Adipocyte (in vitro differentiated cells): Measurements from ENCODE around the gene QKI.
"Not testable (repeated sequence)": the region's sequence is repeated elsewhere in the genome, so short reads cannot be mapped to it uniquely, and the experiment has no call there.

Experiments used
- DNase-seq: peaks from one replicate; pipeline ENCODE4 v3.0.0-alpha.2; 2015; ENCODE audit warnings: low read depth
- H3K27me3 ChIP-seq: replicated peaks from 2 replicates; pipeline ENCODE4 v1.7.0; 2013; ENCODE audit warnings: mild to moderate bottlenecking, low read length, moderate library complexity; ENCODE audit not compliant: control insufficient read depth, insufficient read depth
- H3K36me3 ChIP-seq: 2 replicates; pipeline ENCODE4 v1.7.0; 2013; ENCODE audit warnings: low read length, mild to moderate bottlenecking, moderate library complexity; ENCODE audit not compliant: control insufficient read depth, insufficient read depth, severe bottlenecking
- H3K4me1 ChIP-seq: 2 replicates; pipeline ENCODE4 v1.7.0; 2013; ENCODE audit warnings: mild to moderate bottlenecking, low read length, moderate library complexity; ENCODE audit not compliant: control insufficient read depth, insufficient read depth
- H3K4me3 ChIP-seq: 2 replicates; pipeline ENCODE4 v1.7.0; 2013; ENCODE audit warnings: mild to moderate bottlenecking, low read length, moderate library complexity
- H3K9ac ChIP-seq: 2 replicates; pipeline ENCODE4 v1.7.0; 2013; ENCODE audit warnings: mild to moderate bottlenecking, low read length, moderate library complexity
- H3K9me3 ChIP-seq: 2 replicates; pipeline ENCODE4 v1.7.0; 2013; ENCODE audit warnings: mild to moderate bottlenecking, low read length, moderate library complexity; ENCODE audit not compliant: control insufficient read depth

The QKI gene

DNA sequence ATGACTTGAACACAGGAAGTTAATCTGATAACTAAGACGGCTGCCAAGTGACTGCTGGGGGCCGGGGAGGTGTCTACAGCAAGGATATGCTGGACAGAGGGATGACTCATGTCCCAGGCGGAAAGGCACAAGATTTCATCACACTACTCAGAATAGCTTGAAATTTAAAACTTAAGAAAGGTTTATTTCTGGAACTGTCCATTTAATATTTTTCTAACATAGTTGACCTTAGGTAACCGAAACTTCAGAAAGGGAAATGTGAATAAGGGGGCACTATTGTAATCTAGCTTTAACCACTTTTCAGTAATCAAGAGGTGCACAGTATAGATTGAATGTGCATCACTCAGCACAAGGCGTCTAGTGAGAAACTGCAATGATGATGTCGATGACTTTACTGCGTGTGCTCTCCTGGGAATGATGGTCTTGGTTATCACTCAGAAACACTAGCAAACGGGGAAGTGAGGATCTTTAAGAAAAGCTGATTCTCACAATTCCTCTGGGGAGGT, 171.5 kb downstream of the QKI start:
- Histone ChIP-seq H3K4me3 (peak overlapping the region; percentile 66), H3K9ac (peak overlapping the region; percentile 65), H3K36me3 (no peaks in the 10 kb centered on the region), H3K4me1 (peaks cover 18% of the 10 kb centered on the region), H3K9me3 (no peaks in the 10 kb centered on the region), H3K27me3 (no peaks in the 10 kb centered on the region)
- peak; percentile 85 for DNase-seq

DNA sequence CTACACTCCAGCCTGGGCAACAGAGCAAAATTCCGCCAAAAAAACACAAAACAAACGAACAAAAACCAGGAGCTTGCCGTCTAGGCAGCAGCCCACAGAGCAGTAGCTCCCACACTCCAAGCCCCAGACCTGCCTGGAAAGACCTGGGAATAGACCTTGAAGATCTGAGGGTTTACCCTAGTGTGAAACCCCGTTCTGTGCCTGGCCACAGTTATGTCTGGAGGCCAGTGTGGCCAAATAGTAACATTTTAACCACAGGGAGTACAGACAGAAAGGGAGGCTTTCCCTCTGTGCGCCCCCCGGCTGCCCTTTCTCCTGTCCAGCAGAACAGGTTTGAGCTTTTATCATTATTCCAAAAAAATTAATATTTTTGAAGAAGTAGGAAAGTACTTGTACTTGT, 172.4 kb downstream of the QKI start:
- Histone ChIP-seq H3K9me3 (no peaks in the 10 kb centered on the region), H3K36me3 (no peaks in the 10 kb centered on the region), H3K4me3 (no peak overlapping the region), H3K9ac (no peak overlapping the region), H3K4me1 (peaks cover 18% of the 10 kb centered on the region), H3K27me3 (no peaks in the 10 kb centered on the region)
- DNase-seq, result no peak

DNA sequence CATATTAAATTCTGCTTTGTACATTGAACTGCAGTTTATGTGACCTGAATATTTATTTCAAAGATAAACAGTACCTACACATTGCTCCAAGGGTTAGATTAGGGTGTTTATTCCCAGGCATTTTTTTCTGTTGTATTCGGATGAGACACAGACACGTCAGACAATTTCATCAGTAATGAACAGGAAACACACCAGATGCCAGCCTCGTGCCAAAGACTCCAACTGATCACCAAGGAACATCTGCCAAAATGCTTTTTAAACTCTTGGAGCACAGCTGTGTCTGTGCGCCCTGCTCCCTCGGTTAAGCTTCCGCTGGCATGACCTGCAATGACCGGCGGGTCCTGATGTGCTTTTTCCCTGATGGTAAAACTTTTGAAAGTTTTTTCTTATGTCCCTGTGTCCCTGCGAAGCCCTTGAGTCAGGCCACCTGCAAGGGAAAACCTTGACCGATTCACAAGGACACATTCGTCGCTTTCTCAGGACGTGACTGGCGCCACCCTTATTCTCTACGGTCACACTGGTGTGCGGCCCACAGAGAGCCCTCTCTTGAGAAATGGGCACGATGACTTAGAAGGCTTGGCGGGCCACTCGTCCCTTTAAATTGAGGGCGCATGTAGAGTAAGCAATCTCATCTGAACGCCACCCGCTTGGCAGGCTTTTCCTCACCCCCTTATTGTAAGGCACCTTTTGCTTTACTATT, 173.9 kb downstream of the QKI start:
- no peak for DNase-seq
- no peaks in the 10 kb centered on the region for H3K36me3 ChIP-seq
- H3K4me1 ChIP-seq, result peaks cover 18% of the 10 kb centered on the region
- H3K9ac ChIP-seq, result no peak overlapping the region
- peaks cover 11% of the 10 kb centered on the region for H3K9me3 ChIP-seq
- H3K27me3 ChIP-seq, result no peaks in the 10 kb centered on the region
- H3K4me3 ChIP-seq, result no peak overlapping the region

DNA sequence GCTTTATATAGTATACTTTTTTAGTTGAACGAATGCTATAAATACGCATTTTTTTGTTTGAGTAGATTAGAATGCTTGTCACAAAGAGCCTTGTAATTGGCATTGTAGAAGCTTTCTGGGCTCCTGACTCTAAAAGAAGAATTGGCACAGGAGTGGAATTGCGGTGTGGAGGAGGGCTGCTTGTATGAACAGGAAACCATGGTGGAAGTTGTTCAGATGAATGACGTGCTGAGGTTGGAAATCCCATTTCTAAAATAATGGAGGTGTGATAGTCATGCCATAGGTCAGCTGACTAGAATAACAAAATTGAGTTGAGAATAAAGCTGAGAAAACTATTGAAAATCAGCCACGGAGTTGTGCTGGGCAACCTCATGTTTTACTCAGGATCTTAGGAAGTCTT, 174.9 kb downstream of the QKI start:
- Histone ChIP-seq H3K9ac (no peak overlapping the region), H3K36me3 (no peaks in the 10 kb centered on the region), H3K27me3 (no peaks in the 10 kb centered on the region), H3K4me3 (no peak overlapping the region), H3K4me1 (peaks cover 18% of the 10 kb centered on the region), H3K9me3 (peaks cover 11% of the 10 kb centered on the region)
- DNase-seq, result no peak

DNA sequence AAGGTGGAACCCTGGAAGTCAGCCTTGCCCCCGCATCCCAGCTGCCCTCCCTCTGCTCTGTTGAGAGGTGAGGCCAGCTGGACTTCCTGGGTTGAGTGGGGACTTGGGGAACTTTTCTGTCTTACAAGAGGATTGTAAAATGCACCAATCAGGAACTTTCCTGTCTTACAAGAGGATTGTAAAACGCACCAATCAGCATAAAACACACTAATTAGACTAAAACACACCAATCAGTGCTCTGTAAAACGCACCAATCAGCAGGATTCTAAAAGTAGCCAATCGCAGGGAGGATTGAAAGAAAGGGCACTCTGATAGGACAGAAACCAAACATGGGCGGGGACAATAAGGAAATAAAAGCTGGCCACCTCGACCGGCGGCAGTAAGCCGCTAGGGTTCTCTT, 175.6 kb downstream of the QKI start:
- DNase-seq, H3K9ac ChIP-seq: not testable (repeated sequence)
- peaks cover 11% of the 10 kb centered on the region for H3K9me3 ChIP-seq

DNA sequence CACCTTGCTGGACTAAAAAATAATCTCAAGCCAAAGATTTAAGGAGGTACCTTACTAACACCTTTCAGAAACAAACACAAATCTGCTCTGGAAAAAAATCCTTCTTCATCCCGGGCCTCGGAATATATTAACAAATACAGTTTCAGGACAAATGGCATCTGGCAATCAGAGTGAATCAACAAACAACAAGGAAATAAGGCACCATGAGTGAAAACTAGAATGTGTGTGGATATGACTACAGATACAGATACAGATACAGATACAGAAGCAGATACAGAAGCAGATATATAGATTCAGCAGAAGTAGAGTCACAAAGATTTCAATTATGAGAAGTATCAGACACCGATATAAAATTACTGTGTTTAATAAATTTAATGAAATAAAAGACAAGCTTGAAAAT, 178.4 kb downstream of the QKI start:
- DNase-seq, result no peak
- H3K4me1 ChIP-seq, result peaks cover 2% of the 10 kb centered on the region
- H3K36me3 ChIP-seq, result no peaks in the 10 kb centered on the region
- H3K9ac ChIP-seq, result no peak overlapping the region
- H3K9me3 ChIP-seq, result peaks cover 21% of the 10 kb centered on the region
- H3K4me3 ChIP-seq, result no peak overlapping the region
- no peaks in the 10 kb centered on the region for H3K27me3 ChIP-seq

More for the DNA sequence above, 175.6 kb downstream of the QKI start:
- peaks cover 16% of the 10 kb centered on the region for H3K4me1 ChIP-seq
- not testable (repeated sequence) for H3K36me3 ChIP-seq, H3K4me3 ChIP-seq, H3K27me3 ChIP-seq

DNA sequence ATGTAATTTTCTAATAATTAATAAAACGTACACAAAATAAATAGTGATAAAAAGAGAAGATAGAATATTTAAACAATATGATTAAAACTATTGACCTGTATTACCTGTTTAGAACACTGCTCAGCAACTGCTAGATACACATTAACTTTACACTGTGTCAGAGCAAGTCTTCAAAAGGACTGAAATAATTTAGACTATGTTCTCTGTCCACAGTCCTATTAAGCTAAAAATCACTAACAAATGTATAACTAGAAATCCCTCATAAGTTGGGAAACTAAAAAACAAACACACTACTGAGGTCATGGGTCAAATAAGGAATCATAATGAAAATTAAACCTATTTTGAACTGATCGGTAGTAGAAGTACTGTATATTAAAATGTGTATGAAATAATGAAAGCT, 181.7 kb downstream of the QKI start:
- Histone ChIP-seq H3K4me1 (peaks cover 6% of the 10 kb centered on the region), H3K9me3 (peaks cover 21% of the 10 kb centered on the region), H3K27me3 (no peaks in the 10 kb centered on the region), H3K4me3 (no peak overlapping the region), H3K9ac (no peak overlapping the region), H3K36me3 (no peaks in the 10 kb centered on the region)
- no peak for DNase-seq

DNA sequence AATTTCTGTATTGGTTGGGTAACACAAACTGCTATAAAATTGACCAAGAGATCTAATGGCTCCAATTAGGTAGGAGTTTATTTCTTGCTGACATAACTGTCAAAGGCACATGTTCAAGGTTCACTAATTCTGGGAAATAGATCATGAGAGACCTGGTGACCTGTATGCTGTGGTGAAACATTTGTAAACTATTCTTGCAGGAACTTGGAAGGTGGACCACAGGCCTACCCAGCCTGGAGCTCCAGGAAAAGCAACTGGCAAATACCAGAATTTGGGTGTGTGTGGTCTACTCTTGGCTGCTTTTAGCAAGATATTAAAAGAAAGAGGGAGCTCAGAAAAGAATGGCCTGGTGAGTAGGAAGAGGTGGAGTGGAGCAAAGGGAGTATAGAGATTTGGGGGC, 184.6 kb downstream of the QKI start:
- Histone ChIP-seq H3K36me3 (no peaks in the 10 kb centered on the region), H3K27me3 (no peaks in the 10 kb centered on the region), H3K4me3 (no peak overlapping the region), H3K9ac (no peak overlapping the region), H3K9me3 (peaks cover 10% of the 10 kb centered on the region), H3K4me1 (peaks cover 6% of the 10 kb centered on the region)
- no peak for DNase-seq

DNA sequence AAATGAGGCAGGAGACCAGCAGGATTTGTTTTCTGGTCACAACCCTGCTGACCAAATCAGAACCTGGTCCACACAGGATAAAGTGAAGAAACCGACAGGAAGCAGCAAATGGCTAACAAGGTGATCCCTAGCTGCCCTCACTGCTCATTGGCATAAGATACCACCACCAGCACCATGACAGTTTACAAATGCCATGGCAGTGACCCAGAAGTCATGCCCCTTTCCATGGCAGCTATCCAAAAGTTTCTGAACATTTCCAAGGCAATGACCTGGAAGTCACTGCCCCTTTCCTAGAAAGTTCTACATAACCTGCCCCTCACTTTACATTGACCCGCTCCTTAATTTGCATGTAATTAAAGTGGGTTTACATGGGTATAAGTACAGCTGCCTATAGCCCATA, 185.2 kb downstream of the QKI start:
- Histone ChIP-seq H3K9ac (no peak overlapping the region), H3K36me3 (no peaks in the 10 kb centered on the region), H3K9me3 (peaks cover 10% of the 10 kb centered on the region), H3K27me3 (no peaks in the 10 kb centered on the region), H3K4me1 (peaks cover 6% of the 10 kb centered on the region), H3K4me3 (no peak overlapping the region)
- no peak for DNase-seq

DNA sequence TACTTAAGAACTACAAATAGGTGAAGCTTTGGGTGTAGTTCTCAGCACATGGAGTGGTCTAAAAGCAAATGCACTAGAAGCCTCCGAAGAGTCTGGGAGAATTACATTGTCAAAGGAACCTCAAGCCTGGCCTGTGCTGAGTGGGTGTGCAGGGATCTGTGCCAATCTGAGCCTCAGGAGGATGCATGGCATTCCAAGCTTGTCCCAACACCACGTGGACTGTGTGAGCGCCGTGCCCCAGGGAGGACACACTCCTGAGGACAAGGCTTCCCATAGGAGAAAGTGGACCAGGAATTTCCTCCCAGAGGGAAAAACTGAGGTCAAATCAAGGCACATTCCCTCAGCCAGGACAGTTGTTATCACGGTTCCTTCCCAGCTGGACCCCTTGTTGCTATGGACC, 185.8 kb downstream of the QKI start:
- H3K9me3 ChIP-seq, result peaks cover 10% of the 10 kb centered on the region
- H3K36me3 ChIP-seq, result no peaks in the 10 kb centered on the region
- no peak for DNase-seq
- H3K9ac ChIP-seq, result no peak overlapping the region
- no peaks in the 10 kb centered on the region for H3K27me3 ChIP-seq
- H3K4me1 ChIP-seq, result peaks cover 6% of the 10 kb centered on the region
- no peak overlapping the region for H3K4me3 ChIP-seq

DNA sequence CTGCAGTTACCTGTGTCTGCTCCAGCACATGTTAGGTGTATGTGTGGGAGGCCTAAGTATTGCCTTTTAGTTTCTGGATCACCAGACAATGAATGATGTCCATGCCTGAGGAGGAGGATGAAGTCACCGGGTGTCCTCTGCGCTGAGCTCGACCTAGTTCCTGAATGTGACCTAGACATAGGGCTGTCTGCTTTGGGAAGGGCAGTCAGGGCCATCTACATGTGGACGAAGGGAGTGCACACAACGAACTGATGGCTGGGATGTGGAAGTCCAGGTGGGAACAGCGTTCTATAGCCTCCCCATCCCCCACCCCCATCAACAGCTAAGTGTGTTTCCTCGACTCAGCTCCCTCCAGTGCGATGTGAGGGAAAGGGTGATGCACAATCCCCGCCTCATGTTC, 186.3 kb downstream of the QKI start:
- H3K9ac ChIP-seq, result no peak overlapping the region
- DNase-seq, result no peak
- peaks cover 6% of the 10 kb centered on the region for H3K4me1 ChIP-seq

DNA sequence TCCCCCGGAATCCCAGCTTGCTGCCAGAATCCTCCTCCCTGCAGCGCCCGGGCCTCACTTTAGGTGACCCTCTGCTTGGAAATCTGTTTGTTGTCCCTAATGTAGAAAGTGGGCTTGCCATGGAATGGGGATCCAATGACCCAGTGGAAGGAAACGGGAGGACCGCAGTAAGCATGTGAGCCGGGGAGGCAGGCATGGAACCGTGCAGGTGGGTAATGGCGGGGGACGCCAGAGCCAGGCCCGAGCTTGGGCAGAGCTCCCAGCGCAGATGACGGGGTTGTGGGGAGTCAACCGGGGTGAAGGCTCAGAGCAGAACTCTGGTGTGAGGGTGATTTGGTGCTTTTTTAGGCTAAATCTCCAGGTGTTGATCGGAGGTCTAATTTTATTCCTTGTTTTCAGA, 188.3 kb downstream of the QKI start:
- H3K9ac ChIP-seq, result no peak overlapping the region
- no peak for DNase-seq
- H3K4me3 ChIP-seq, result no peak overlapping the region
- no peaks in the 10 kb centered on the region for H3K36me3 ChIP-seq
- H3K27me3 ChIP-seq, result no peaks in the 10 kb centered on the region
- H3K9me3 ChIP-seq, result no peaks in the 10 kb centered on the region
- H3K4me1 ChIP-seq, result peaks cover 6% of the 10 kb centered on the region

More for the DNA sequence above, 186.3 kb downstream of the QKI start:
- H3K9me3 ChIP-seq, result peaks cover 10% of the 10 kb centered on the region
- no peak overlapping the region for H3K4me3 ChIP-seq
- H3K36me3 ChIP-seq, result no peaks in the 10 kb centered on the region
- no peaks in the 10 kb centered on the region for H3K27me3 ChIP-seq
